GM23338 (cell line): ENCODE measurements around the gene SCNN1G. TPM values are rescaled to one million over a fixed set of nuclear protein-coding genes. Genes with fewer than 3 reads are reported as not detected.

Source experiments
- ATAC-seq: fragments of 200-7000 bp; cut with Tn5 transposase; 3 replicates; pipeline ENCODE4 v1.9.1; 2020
- DNase-seq: peaks from one replicate; pipeline ENCODE4 v3.0.0-alpha.2; 2015; ENCODE audit warnings: low spot score
- H2AFZ ChIP-seq: fragments of 200-600 bp; sonication (generic); 2 replicates; pipeline ENCODE4 v1.8.0; 2016; ENCODE audit warnings: antibody characterized with exemption, mild to moderate bottlenecking, moderate library complexity
- H3F3A ChIP-seq: fragments of 200-600 bp; sonication (generic); replicated peaks from 2 replicates; pipeline ENCODE4 v1.8.0; 2017; ENCODE audit warnings: antibody characterized with exemption, mixed run types, low read depth
- H3K27ac ChIP-seq: fragments of 200-600 bp; sonication (generic); 2 replicates; pipeline ENCODE4 v1.6.1; 2016; ENCODE audit warnings: low read depth
- H3K27me3 ChIP-seq: fragments of 200-600 bp; sonication (generic); 2 replicates; pipeline ENCODE4 v1.8.0; 2016; ENCODE audit warnings: mild to moderate bottlenecking, mixed run types, moderate library complexity; ENCODE audit not compliant: insufficient read depth
- H3K36me3 ChIP-seq: fragments of 200-600 bp; sonication (generic); 2 replicates; pipeline ENCODE4 v1.8.0; 2016; ENCODE audit warnings: mild to moderate bottlenecking; ENCODE audit not compliant: insufficient read depth
- H3K4me1 ChIP-seq: fragments of 200-600 bp; sonication (generic); 2 replicates; pipeline ENCODE4 v1.8.0; 2016; ENCODE audit warnings: mild to moderate bottlenecking, moderate library complexity; ENCODE audit not compliant: insufficient read depth
- H3K4me2 ChIP-seq: fragments of 200-600 bp; sonication (generic); 2 replicates; pipeline ENCODE4 v1.7.1; 2017; ENCODE audit warnings: mixed run types
- H3K4me3 ChIP-seq: fragments of 200-600 bp; sonication (generic); 2 replicates; pipeline ENCODE4 v1.6.1; 2016; ENCODE audit warnings: mixed run types
- H3K79me2 ChIP-seq: fragments of 200-600 bp; sonication (generic); replicated peaks from 2 replicates; pipeline ENCODE4 v1.8.0; 2017; ENCODE audit warnings: mild to moderate bottlenecking; ENCODE audit not compliant: insufficient read depth
- H3K9me2 ChIP-seq: fragments of 200-600 bp; sonication (generic); 2 replicates; pipeline ENCODE4 v1.8.0; 2017; ENCODE audit not compliant: insufficient read depth
- H4K20me1 ChIP-seq: fragments of 200-600 bp; sonication (generic); replicated peaks from 2 replicates; pipeline ENCODE4 v1.8.0; 2017; ENCODE audit warnings: mild to moderate bottlenecking; ENCODE audit not compliant: insufficient read depth
- H3K27ac Mint-ChIP-seq: 2 replicates; pipeline ENCODE4 v1.8.0; 2020; ENCODE audit warnings: inconsistent platforms, mild to moderate bottlenecking, moderate library complexity, mixed read lengths
- H3K27me3 Mint-ChIP-seq: 3 replicates; pipeline ENCODE4 v1.8.0; 2022; ENCODE audit warnings: low read depth, mild to moderate bottlenecking, moderate library complexity, mixed read lengths, inconsistent platforms; ENCODE audit not compliant: insufficient read depth, poor library complexity
- H3K36me3 Mint-ChIP-seq: 3 replicates; pipeline ENCODE4 v1.8.0; 2021; ENCODE audit warnings: low read depth, mild to moderate bottlenecking, inconsistent platforms, moderate library complexity, mixed read lengths
- H3K4me1 Mint-ChIP-seq: 3 replicates; pipeline ENCODE4 v1.8.0; 2020; ENCODE audit warnings: mild to moderate bottlenecking, inconsistent platforms, mixed read lengths
- H3K4me3 Mint-ChIP-seq: 3 replicates; pipeline ENCODE4 v1.8.0; 2021; ENCODE audit warnings: moderate library complexity, mild to moderate bottlenecking, inconsistent platforms, mixed read lengths
- H3K9me3 Mint-ChIP-seq: 3 replicates; pipeline ENCODE4 v1.8.0; 2020; ENCODE audit warnings: moderate library complexity, mild to moderate bottlenecking, inconsistent platforms, mixed read lengths
- CREB1 ChIP-seq: fragments of 250-450 bp; sonication (Bioruptor Pico); IDR thresholded peaks from 2 replicates; pipeline ENCODE4 v1.5.0; 2020; ENCODE audit warnings: low read depth, mild to moderate bottlenecking, moderate library complexity
- CTCF ChIP-seq, 2 experiments: fragments of 200-600 bp in 1 of 2; sonication (generic) in 1 of 2; conservative IDR thresholded peaks; 2 replicates each; pipeline versions ENCODE4 v1.5.1 to v1.6.1; 2016 to 2017; ENCODE audit warnings: antibody characterized with exemption in 2 of 2, low read depth in 2 of 2, mild to moderate bottlenecking in 2 of 2, moderate library complexity in 1 of 2
- ETS1 ChIP-seq: IDR thresholded peaks from 2 replicates; pipeline ENCODE4 v1.6.1; 2016; ENCODE audit warnings: antibody characterized with exemption
- EZH2 ChIP-seq: fragments of 200-600 bp; sonication (generic); IDR thresholded peaks from one replicate; pipeline ENCODE4 v1.8.0; 2017; ENCODE audit warnings: antibody characterized with exemption, mild to moderate bottlenecking, low read depth; ENCODE audit not compliant: unreplicated experiment
- EZH2phosphoT487 ChIP-seq: fragments of 200-600 bp; sonication (generic); IDR thresholded peaks from one replicate; pipeline ENCODE4 v1.8.1; 2018; ENCODE audit warnings: antibody characterized with exemption; ENCODE audit not compliant: unreplicated experiment
- JUNB ChIP-seq: IDR thresholded peaks from one replicate; pipeline ENCODE4 v1.6.1; 2016; ENCODE audit warnings: antibody characterized with exemption; ENCODE audit not compliant: unreplicated experiment
- NANOG ChIP-seq: IDR thresholded peaks from 2 replicates; pipeline ENCODE4 v1.6.1; 2016; ENCODE audit warnings: antibody characterized with exemption, borderline replicate concordance
- POLR2AphosphoS5 ChIP-seq: IDR thresholded peaks from 2 replicates; pipeline ENCODE4 v1.6.1; 2016; ENCODE audit warnings: antibody characterized with exemption, low read depth
- REST ChIP-seq: IDR thresholded peaks from one replicate; pipeline ENCODE4 v1.6.1; 2018; ENCODE audit warnings: antibody characterized with exemption; ENCODE audit not compliant: unreplicated experiment
- STAT1 ChIP-seq: IDR thresholded peaks from one replicate; pipeline ENCODE4 v1.6.1; 2016; ENCODE audit warnings: antibody characterized with exemption; ENCODE audit not compliant: unreplicated experiment
- ZNF114 ChIP-seq: fragments of 250-450 bp; sonication (Bioruptor Pico); IDR thresholded peaks from 2 replicates; pipeline ENCODE4 v1.5.0; 2020; ENCODE audit warnings: mild to moderate bottlenecking, moderate library complexity
- ZNF331 ChIP-seq: fragments of 250-450 bp; sonication (Bioruptor Pico); IDR thresholded peaks from 2 replicates; pipeline ENCODE4 v1.5.0; 2020; ENCODE audit warnings: low read depth, mild to moderate bottlenecking, moderate library complexity
- ZNF462 ChIP-seq: fragments of 250-450 bp; sonication (Bioruptor Pico); IDR thresholded peaks from 2 replicates; pipeline ENCODE4 v1.5.0; 2020; ENCODE audit warnings: mild to moderate bottlenecking, moderate library complexity
- polyA plus RNA-seq: library from polyadenylated mRNA; unstranded; fragments of >200 nt; fragmentation: Nextera tagmentation; extraction: Ambion mirVana; gene quantifications from 2 replicates; pipeline ENCODE4 v1.2.1, GENCODE V29; 2016
- total RNA-seq: library from RNA; depleted of rRNA; stranded (reverse); fragments of >200 nt; shearing (Covaris generic); gene quantifications from 2 replicates; pipeline ENCODE4 v1.2.3, GENCODE V29; 2014

The SCNN1G gene
- total and polyA plus RNA-seq, 2 experiments from 2014 or later, result 0.97 to 1.1 TPM

GRCh38 chr16:23209606-23210005 is 27.1 kb downstream of the SCNN1G start:
- DNase-seq, result no peak
- H3K27me3 Mint-ChIP-seq, result peaks cover 3% of the 10 kb centered on the region
- Histone ChIP-seq H3K9me2 (no peaks in the 10 kb centered on the region), H4K20me1 (no peaks in the 10 kb centered on the region), H3K27me3 (no peaks in the 10 kb centered on the region), H3K4me1 (peaks cover 19% of the 10 kb centered on the region; the same call in 1 of the 2 replicates), H2AFZ (no peak overlapping the region), H3K27ac (no peak overlapping the region), H3K79me2 (no peaks in the 10 kb centered on the region), H3K36me3 (no peaks in the 10 kb centered on the region), H3K4me2 (no peak overlapping the region), H3F3A (no peaks in the 10 kb centered on the region), H3K4me3 (no peak overlapping the region)
- H3K4me3 Mint-ChIP-seq, result no peak overlapping the region
- no peaks in the 10 kb centered on the region; the same call in 2 of the 3 replicates for H3K36me3 Mint-ChIP-seq
- H3K9me3 Mint-ChIP-seq, result no peaks in the 10 kb centered on the region; the same call in 2 of the 3 replicates
- H3K4me1 Mint-ChIP-seq, result peaks cover 12% of the 10 kb centered on the region; the same call in 2 of the 3 replicates
- no peak overlapping the region for H3K27ac Mint-ChIP-seq
- TF ChIP-seq ZNF114 (CRISPR knock-in tag), result no peak
- no peak for TF ChIP-seq CTCF (conservative IDR thresholded peaks at IDR 0.05; ENCODE audit: low read depth in 2 of 2)
- TF ChIP-seq EZH2, result no peak
- TF ChIP-seq NANOG, result no peak
- TF ChIP-seq ZNF462 (CRISPR knock-in tag), result no peak
- no peak for TF ChIP-seq REST
- TF ChIP-seq STAT1, result no peak
- TF ChIP-seq JUNB, result no peak
- no peak for TF ChIP-seq ZNF331
- TF ChIP-seq EZH2phosphoT487, result no peak
- TF ChIP-seq ETS1, result no peak
- no peak for TF ChIP-seq CREB1
- no peak for TF ChIP-seq POLR2AphosphoS5
- no peak for ATAC-seq
